PFSK-1 (cell line): ENCODE results near the gene REP15.

Source experiments
- POLR2AphosphoS5 ChIP-seq: IDR thresholded peaks from 2 replicates; pipeline ENCODE4 v1.6.1; 2012; ENCODE audit warnings: low read depth, mild to moderate bottlenecking, control low read depth, low read length, moderate library complexity
- SIN3A ChIP-seq: IDR thresholded peaks from 2 replicates; pipeline ENCODE4 v1.6.1; 2012; ENCODE audit warnings: mild to moderate bottlenecking, low read length, moderate library complexity, borderline replicate concordance; ENCODE audit not compliant: insufficient read depth
- TAF1 ChIP-seq: IDR thresholded peaks from 2 replicates; pipeline ENCODE4 v1.6.1; 2012; ENCODE audit warnings: low read length, control low read depth, borderline replicate concordance; ENCODE audit not compliant: insufficient read depth
- TF ChIP-seq, protein P1 (sequence below), 2 experiments: IDR thresholded peaks; 2 replicates each; pipeline versions ENCODE4 v1.6.1 to v1.8.0; 2011 to 2012; ENCODE audit warnings: low read depth in 2 of 2, low read length in 2 of 2, control low read depth in 1 of 2, inconsistent platforms in 1 of 2, mild to moderate bottlenecking in 1 of 2, moderate library complexity in 1 of 2; ENCODE audit not compliant: insufficient read depth in 1 of 2

DNA sequence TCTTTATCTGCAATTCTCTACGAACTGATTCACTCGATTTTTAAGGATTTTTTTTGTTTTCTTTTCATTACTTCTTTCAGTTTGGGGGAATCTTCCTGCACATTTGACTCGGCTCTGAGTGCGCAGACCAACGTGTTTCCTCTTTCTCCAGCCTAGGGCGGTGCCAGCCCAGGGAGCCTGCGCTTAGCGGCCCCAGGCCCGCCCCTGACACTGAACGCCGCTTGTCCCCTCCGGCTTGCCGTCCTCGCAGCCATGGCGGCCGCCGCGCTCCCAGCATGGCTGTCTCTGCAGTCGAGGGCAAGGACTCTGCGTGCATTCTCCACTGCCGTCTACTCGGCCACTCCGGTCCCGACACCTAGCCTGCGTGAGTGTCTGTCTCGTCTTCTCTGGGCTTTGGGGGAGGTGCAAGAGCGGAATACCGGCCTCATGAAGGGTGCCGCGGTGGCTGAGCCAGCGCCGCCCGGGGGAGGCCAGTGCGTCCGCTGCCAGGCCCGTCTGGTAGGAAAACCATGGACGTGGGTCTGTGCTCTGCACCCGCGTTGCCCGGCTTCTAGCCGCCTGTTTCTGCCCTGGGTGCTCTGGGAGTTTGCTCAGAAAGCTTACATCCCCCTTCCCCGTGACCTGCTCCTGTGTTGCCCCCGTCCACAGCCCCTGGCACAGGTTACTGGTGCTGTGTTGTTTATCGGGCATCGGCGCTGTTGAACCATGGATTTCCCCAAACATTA, 14.5 kb downstream of the REP15 start, which contains the start of gene MRPS35:
- TF ChIP-seq, protein P1, sequence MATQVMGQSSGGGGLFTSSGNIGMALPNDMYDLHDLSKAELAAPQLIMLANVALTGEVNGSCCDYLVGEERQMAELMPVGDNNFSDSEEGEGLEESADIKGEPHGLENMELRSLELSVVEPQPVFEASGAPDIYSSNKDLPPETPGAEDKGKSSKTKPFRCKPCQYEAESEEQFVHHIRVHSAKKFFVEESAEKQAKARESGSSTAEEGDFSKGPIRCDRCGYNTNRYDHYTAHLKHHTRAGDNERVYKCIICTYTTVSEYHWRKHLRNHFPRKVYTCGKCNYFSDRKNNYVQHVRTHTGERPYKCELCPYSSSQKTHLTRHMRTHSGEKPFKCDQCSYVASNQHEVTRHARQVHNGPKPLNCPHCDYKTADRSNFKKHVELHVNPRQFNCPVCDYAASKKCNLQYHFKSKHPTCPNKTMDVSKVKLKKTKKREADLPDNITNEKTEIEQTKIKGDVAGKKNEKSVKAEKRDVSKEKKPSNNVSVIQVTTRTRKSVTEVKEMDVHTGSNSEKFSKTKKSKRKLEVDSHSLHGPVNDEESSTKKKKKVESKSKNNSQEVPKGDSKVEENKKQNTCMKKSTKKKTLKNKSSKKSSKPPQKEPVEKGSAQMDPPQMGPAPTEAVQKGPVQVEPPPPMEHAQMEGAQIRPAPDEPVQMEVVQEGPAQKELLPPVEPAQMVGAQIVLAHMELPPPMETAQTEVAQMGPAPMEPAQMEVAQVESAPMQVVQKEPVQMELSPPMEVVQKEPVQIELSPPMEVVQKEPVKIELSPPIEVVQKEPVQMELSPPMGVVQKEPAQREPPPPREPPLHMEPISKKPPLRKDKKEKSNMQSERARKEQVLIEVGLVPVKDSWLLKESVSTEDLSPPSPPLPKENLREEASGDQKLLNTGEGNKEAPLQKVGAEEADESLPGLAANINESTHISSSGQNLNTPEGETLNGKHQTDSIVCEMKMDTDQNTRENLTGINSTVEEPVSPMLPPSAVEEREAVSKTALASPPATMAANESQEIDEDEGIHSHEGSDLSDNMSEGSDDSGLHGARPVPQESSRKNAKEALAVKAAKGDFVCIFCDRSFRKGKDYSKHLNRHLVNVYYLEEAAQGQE (IDR thresholded peaks at IDR 0.05; ENCODE audit: insufficient read depth in 1 of 2, low read depth in 2 of 2, low read length in 2 of 2) = peak; percentile 52 to 56; a peak in 2 of 4 replicates
- peak; percentile 93 for TF ChIP-seq POLR2AphosphoS5
- peak; percentile 93; the same call in 1 of the 2 replicates for TF ChIP-seq TAF1
- 0 out of 2 replicates have a peak, but pooled peaks have one; percentile 86 for TF ChIP-seq SIN3A
